Hippocampal formation (tissue), 2 donors: ENCODE data around the gene CADM2.
"Not testable (repeated sequence)": the region's sequence is repeated elsewhere in the genome, so short reads cannot be mapped to it uniquely, and the experiment has no call there.

Source experiments
- DNase-seq, 2 donors: peaks; one replicate each; lab custom pipeline; 2025; lab: John Stamatoyannopoulos, UW

Gene CADM2

GRCh38 chr3:84958495-84959469 is at the start of gene CADM2:
TSS of gene CADM2 (plus strand) at chr3:84958989.
- peak; percentile 92 to 95 for DNase-seq

DNA sequence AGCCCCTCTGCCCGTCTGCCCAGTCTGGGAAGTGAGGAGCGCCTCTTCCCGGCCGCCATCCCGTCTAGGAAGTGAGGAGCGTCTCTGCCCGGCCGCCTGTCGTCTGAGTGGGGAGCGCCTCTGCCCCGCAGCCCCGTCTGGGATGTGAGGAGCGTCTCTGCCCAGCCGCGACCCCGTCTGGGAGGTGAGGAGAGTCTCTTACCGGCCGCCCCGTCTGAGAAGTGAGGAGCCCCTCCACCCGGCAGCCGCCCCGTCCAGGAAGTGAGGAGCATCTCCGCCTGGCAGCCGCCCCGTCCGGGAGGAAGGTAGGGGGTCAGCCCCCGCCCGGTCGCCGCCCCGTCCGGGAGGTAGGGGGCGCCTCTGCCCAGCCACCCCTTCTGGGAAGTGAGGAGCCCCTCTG is 40.2 kb upstream of the CADM2 start:
- DNase-seq, result not testable (repeated sequence)

GRCh38 chr3:84922682-84923081 is 36.1 kb upstream of the CADM2 start:
- DNase-seq, result no peak

GRCh38 chr3:84925571-84925970 is 33.2 kb upstream of the CADM2 start:
- peak in 1 of 2 donors; percentile 86 for DNase-seq

GRCh38 chr3:84943379-84943778 is 15.4 kb upstream of the CADM2 start:
- DNase-seq, result peak in 1 of 2 donors; percentile 5

DNA sequence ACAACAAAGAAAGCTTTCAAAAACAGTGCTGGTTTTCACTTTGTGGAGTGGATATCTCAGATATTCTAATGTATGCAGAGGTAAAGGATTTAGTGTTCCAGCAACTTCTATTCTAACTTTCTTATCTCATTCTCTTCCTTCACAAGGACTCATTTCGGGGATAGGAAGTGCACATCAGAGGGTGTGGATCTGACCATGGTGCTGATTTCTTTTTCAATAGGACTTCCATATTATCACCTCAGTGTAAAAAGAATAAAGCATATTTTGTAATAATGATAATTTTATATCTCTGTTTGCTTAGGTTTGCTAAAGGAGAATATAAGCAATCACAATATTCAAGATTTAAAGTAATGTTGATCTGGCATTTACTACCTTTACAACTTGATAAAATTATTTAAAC is 12.5 kb upstream of the CADM2 start:
- no peak for DNase-seq

DNA sequence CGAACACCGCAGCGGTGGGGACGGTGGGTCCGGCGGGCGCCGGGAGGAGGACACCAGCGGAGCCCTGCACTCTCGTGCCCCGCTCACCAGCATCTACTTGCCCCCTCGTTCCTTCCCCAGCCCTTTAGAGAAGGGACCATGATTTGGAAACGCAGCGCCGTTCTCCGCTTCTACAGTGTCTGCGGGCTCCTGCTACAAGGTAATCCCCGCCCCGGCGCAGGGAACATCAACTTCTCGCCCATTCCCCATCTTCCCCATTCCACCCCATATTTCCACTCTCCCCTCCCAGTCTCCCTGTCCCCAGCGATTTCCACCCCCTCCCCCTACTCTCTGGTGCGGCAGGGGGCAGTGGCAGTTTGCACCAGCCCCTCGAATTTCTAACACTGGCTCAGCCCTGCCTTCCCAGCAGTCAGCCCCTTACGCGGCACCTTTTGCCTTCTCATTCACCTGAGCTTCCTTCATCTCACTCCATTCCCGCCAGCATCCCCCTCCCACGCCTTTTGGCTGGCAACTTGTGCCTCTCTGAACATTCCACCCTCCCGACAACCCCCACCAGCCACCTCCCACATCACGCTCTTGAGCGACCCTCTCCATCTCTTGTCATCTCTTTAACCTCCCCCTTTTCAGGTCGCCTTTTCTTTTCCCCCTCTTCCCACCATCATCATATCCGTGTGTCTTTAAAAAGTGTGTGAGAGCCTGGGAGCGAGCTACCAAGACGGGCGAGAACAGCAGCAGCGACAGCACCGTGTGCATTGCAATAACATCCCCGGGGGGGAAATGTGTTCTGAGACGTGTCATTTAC is 882 bp downstream of the CADM2 start:
- peak; percentile 43 to 50 for DNase-seq

DNA sequence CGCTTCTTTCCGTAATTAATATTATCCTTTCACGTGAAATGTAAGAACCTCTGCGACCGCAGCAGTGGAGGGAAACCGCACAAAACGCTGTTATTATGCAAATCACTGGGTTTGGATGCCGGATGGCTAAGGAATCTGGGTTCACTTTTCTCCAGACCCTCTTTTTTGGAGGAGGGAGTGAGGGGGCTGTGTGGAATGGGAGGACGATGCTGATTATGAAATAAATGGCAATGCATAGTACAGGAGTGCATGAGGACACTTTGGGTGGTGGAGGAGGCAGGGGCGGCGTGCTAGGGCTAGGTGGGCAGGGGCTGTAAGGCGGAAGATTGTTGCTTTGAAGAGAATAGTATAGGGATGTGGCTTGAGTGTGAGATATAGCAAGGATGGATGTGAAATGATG is 1.8 kb downstream of the CADM2 start:
- peak in 1 of 2 donors; percentile 21 for DNase-seq

GRCh38 chr3:84961011-84961410 is 2.2 kb downstream of the CADM2 start:
- DNase-seq, result peak in 1 of 2 donors; percentile 23

GRCh38 chr3:84961521-84962255 is 2.9 kb downstream of the CADM2 start:
- peak in 1 of 2 donors; percentile 59 for DNase-seq

DNA sequence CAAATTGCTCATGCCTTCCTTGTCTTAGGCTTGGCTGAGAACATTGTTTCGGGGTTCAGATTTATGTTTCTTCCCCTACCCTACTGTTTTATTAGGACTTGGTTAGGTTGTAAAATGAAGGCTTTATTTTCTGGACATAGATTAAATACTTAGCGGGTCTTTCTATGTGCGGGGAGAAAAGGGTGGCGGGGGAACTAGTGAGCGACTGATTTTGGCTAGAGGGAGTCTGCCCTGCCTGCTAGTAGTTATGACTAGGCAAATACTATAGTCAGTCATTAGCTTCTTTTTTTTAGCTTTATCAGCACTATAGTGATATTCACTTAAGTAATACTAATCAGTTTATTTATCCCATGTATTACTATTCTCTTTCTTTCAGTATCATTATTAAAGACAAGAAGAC is 3.6 kb downstream of the CADM2 start:
- no peak for DNase-seq

DNA sequence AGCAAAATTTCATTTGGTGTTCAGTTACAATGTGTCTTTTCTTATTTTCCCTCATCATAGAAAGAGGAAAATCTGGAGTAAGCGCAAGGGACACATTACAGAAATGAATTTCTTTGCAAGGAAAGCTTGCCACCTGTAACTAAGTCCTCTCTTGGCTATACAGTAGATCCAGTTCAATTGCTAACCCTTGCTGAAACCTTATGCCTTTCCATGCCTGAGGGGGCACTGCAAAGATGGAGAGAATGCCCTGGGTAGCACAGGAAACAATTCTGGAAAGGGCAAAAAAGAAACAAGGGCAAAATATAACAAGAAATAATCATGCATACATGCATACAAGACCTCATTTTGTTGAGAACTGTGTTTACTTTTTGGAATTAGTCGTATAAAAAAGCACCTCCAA is 4.3 kb downstream of the CADM2 start:
- DNase-seq, result peak in 1 of 2 donors; percentile 16

GRCh38 chr3:84965141-84965540 is 6.4 kb downstream of the CADM2 start:
- peak; percentile 40 to 55 for DNase-seq

DNA sequence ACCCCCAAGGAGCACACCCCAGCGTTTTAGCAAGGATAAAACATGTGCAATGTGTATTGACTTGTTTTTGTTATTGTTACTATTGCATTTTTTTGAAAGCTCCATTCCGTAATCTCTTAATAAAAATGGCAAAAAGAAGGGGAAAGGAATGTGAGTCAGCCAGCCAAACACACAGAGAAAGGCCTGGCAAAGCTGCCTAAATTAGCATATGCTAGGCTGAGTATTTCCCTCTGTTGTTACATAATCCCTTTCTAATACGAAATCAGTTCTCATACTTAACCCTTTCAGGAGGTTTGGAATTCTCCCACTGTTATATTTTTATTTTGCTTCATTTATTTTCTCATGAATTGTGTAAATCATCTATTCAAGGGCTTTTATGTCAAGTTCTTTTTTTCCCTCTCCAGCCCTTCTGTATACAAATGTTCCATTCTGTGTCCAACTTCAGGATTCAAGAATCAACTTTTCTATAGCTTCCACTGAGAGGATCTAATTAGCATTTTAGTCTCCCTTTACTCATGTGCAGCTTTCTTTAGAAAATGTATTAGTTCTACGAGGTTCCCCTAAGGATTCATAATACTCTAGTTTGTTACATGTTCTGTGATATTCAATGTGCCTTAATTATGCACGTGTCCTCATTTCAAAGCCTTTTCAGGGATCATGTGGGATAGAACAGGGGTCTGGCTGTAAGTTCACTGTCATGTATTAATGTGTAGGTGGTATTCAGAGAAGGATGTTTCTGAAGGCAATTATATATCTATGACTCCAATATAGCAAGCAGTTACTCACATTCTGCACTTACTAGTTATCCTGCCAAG is 9.2 kb downstream of the CADM2 start:
- DNase-seq, result peak; percentile 3 to 75

- DNase-seq, result no peak
Measured at GRCh38 chr3:84968701-84969235, 10.0 kb downstream of the CADM2 start.

- DNase-seq, result peak in 1 of 2 donors; percentile 37
Measured at GRCh38 chr3:84974347-84974746, 15.6 kb downstream of the CADM2 start.

DNA sequence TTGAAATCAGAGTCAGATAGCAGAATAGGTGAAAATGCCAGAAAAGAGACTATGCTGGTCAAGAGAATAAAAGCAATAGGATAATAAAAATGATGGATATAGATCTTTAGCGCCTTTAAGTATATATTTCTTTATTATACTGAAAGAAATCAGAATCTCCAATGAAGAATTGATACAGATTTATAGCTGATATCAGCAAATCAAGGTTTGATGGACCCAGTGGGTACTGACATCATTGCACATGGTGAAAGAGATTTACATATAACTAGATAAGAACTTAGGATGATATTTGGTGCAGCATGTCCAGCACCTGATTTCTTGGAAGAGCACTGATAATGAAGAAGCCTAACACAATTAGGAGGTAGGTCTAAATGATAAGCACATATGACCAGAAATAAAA is 18.2 kb downstream of the CADM2 start:
- DNase-seq, result no peak

DNA sequence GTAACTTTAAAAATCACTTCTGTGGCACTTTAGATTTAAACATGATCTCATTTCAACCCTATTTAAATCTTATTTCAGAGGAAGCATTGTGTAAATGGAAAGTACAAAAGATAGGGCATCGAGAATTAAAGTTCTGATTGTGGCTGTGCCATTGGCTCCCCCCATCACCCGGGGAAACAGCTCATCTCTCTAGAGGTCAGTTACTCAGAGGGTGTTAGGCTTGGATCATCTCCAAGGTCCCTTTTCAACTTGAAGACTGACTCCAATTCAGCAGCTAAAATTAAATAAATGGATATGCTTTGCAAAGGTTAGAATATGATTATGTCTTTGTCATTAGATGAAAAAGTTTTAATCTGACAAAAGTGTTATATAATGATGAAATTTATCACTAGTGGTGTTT is 20.1 kb downstream of the CADM2 start:
- DNase-seq, result no peak

- DNase-seq, result peak; percentile 55 to 82
Measured at GRCh38 chr3:84980011-84980410, 21.2 kb downstream of the CADM2 start.

DNA sequence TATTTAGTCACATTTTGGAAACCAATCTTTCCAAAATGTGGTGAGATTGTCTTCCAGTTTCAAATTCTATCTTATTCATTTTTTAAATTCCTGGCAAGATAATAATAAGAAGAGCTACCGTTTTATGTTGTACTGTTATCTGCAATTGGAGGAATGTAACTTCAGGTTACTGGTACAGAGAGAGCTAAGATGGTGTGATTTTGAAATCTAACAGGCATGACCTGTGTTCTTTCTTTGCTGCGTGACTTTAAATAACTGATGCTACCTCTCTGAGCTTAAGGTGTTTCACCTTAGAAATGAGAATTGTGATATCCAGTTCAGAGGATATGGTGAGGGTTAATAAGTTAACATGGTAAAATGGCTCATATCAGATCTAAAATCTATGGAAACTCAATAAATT is 21.7 kb downstream of the CADM2 start:
- DNase-seq, result no peak

GRCh38 chr3:84983490-84983889 is 24.7 kb downstream of the CADM2 start:
- no peak for DNase-seq
